HG02763 (cell line): ENCODE data around the gene GMDS.

ENCODE experiments used
- ATAC-seq: cut with Tn5 transposase; IDR thresholded peaks from one replicate; pipeline ENCODE4 v1.9.1; 2021; ENCODE audit warnings: mild to moderate bottlenecking, moderate library complexity; ENCODE audit not compliant: unreplicated experiment

The GMDS gene

GRCh38 chr6:1599469-1599868, 645.9 kb downstream of the GMDS start:
- no peak for ATAC-seq

- no peak for ATAC-seq
Measured at GRCh38 chr6:1598886-1599285, 646.5 kb downstream of the GMDS start.

GRCh38 chr6:1598433-1598832, 647.0 kb downstream of the GMDS start:
- no peak for ATAC-seq

GRCh38 chr6:1597924-1598323, 647.5 kb downstream of the GMDS start:
- ATAC-seq = no peak

- ATAC-seq = no peak
Measured at GRCh38 chr6:1597121-1597744, 648.2 kb downstream of the GMDS start.

- no peak for ATAC-seq
Measured at GRCh38 chr6:1596088-1596852, 649.1 kb downstream of the GMDS start.

- no peak for ATAC-seq
Measured at GRCh38 chr6:1595271-1596087, 649.9 kb downstream of the GMDS start.

- no peak for ATAC-seq
Measured at GRCh38 chr6:1594445-1595200, 650.8 kb downstream of the GMDS start.

GRCh38 chr6:1593958-1594314, 651.5 kb downstream of the GMDS start:
- ATAC-seq = no peak

- no peak for ATAC-seq
Measured at GRCh38 chr6:1593286-1593957, 652.0 kb downstream of the GMDS start.

GRCh38 chr6:1592852-1593251, 652.6 kb downstream of the GMDS start:
- no peak for ATAC-seq

GRCh38 chr6:1591926-1592325, 653.5 kb downstream of the GMDS start:
- no peak for ATAC-seq

GRCh38 chr6:1591243-1591642, 654.2 kb downstream of the GMDS start:
- ATAC-seq = no peak

- ATAC-seq = no peak
Measured at GRCh38 chr6:1590580-1590979, 654.8 kb downstream of the GMDS start.

GRCh38 chr6:1589208-1589607, 656.2 kb downstream of the GMDS start:
- no peak for ATAC-seq

GRCh38 chr6:1587977-1588376, 657.4 kb downstream of the GMDS start:
- ATAC-seq = no peak

- no peak for ATAC-seq
Measured at GRCh38 chr6:1587546-1587945, 657.9 kb downstream of the GMDS start.

- ATAC-seq = no peak
Measured at GRCh38 chr6:1586861-1587450, 658.4 kb downstream of the GMDS start.

- no peak for ATAC-seq
Measured at GRCh38 chr6:1586256-1586655, 659.1 kb downstream of the GMDS start.

GRCh38 chr6:1585669-1586049, 659.7 kb downstream of the GMDS start:
- no peak for ATAC-seq
